ENCODE data around the gene THTPA. TPM values are rescaled to one million over a fixed set of nuclear protein-coding genes. Genes with fewer than 3 reads are reported as not detected.

Gene THTPA
- total and polyA plus RNA-seq, 2 of the 13 experiments (the other 11 are each of a cell fraction or from before 2014, with no cell fraction given), result 7.4 to 8.7 TPM

DNA sequence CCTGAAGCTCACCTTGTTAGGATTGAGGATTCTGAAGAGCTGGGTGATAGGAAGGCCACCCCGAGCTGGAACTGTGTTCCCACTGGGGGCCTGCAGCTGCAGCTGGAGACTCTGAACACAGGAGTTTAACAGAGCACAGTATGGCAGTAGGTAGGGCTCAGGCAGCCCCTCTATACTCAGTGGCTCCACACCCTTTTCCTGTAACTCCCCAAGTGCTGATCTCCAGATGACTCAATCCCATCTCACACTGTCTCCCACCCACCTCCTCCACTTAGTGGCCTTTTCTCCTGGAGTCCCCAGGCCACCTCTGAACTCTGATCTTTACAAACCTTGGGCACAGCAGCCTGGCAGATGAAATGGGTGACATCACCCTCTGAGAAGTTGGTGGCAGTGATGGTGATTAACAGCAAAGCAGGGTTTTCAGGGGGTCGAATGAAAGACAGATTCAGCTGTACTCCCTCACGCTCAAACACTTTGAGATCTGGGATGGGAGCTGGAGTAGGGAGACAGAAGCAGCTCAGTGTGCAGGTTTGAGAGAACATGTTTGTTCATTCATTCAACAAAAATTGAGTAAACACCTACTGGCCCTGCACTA, 4.0 kb downstream of the THTPA start (continued):
- TF ChIP-seq, protein P1, sequence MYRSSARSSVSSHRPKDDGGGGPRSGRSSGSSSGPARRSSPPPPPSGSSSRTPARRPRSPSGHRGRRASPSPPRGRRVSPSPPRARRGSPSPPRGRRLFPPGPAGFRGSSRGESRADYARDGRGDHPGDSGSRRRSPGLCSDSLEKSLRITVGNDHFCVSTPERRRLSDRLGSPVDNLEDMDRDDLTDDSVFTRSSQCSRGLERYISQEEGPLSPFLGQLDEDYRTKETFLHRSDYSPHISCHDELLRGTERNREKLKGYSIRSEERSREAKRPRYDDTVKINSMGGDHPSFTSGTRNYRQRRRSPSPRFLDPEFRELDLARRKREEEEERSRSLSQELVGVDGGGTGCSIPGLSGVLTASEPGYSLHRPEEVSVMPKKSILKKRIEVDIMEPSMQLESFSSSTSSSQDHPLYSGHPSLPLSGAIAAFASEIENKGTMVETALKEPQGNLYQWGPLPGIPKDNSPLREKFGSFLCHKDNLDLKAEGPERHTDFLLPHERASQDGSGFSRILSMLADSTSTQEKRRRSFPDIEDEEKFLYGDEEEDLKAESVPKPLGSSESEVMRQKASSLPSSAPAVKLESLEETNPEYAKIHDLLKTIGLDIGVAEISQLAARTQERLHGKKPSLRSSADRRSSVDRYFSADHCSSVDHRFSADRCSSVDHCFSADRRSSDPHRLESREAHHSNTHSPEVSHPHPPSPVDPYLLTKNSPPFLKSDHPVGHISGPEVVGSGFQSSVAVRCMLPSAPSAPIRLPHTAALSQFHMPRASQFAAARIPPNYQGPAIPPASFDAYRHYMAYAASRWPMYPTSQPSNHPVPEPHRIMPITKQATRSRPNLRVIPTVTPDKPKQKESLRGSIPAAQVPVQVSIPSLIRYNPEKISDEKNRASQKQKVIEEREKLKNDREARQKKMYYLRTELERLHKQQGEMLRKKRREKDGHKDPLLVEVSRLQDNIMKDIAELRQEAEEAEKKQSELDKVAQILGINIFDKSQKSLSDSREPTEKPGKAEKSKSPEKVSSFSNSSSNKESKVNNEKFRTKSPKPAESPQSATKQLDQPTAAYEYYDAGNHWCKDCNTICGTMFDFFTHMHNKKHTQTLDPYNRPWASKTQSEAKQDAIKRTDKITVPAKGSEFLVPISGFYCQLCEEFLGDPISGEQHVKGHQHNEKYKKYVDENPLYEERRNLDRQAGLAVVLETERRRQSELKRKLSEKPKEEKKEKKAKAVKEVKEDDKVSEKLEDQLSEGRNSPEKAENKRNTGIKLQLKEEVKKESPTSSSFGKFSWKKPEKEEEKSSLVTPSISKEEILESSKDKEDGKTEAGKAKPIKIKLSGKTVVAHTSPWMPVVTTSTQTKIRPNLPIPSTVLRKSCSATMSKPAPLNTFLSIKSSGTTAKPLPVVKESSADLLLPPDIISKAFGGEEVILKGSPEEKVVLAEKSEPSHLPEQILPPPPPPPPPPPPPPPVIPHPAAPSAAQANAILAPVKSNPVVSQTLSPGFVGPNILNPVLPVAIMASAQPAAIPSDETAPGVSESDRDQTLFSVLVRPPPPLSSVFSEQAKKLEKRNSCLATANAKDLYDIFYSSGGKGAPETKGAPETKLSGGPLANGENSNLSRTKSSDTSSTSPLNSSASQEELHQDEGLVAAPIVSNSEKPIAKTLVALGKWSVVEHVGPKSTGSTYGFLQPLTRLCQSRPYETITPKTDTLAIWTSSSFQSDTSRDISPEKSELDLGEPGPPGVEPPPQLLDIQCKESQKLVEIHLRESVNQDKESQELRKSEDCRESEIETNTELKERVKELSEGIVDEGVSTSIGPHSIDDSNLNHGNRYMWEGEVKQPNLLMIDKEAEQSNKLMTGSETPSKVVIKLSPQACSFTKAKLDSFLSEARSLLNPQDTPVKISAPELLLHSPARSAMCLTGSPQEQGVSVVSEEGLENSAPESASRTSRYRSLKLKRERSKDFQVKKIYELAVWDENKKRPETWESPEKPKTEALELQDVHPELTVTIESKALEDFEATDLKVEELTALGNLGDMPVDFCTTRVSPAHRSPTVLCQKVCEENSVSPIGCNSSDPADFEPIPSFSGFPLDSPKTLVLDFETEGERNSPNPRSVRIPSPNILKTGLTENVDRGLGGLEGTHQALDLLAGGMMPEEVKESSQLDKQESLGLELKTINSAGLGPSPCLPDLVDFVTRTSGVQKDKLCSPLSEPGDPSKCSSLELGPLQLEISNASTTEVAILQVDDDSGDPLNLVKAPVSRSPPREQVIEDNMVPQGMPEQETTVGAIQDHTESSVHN (CRISPR knock-in tag; IDR thresholded peaks at IDR 0.05), result peak; percentile 31; the same call in 1 of the 2 replicates
- TF ChIP-seq KLF16 (CRISPR knock-in tag; IDR thresholded peaks at IDR 0.05) (0 out of 4 replicates have a peak, but pooled peaks of 1 of the 2 experiments have one; percentile 69), ZBTB38 (CRISPR knock-in tag; IDR thresholded peaks at IDR 0.05) (0 out of 2 replicates have a peak, but pooled peaks have one; percentile 3), DNMT3B (CRISPR knock-in tag; conservative IDR thresholded peaks at IDR 0.05) (no peak), STAT5B (CRISPR knock-in tag; IDR thresholded peaks at IDR 0.05) (no peak), SPEN (CRISPR knock-in tag; IDR thresholded peaks at IDR 0.05; ENCODE audit: low read depth) (peak; percentile 20; the same call in 1 of the 2 replicates), HDAC1 (CRISPR knock-in tag; IDR thresholded peaks at IDR 0.05) (peak; percentile 34; the same call in 1 of the 2 replicates), KAT8 (CRISPR knock-in tag; IDR thresholded peaks at IDR 0.05) (no peak), TBX2 (CRISPR knock-in tag; IDR thresholded peaks at IDR 0.05; ENCODE audit: borderline replicate concordance) (no peak; the same call in 1 of the 2 replicates), ZHX1 (CRISPR knock-in tag; IDR thresholded peaks at IDR 0.05; ENCODE audit: low read depth) (no peak), CAMTA2 (CRISPR knock-in tag; IDR thresholded peaks at IDR 0.05; ENCODE audit: borderline replicate concordance) (no peak), HNRNPH1 (optimal IDR thresholded peaks at IDR 0.05; ENCODE audit: low read depth, low read length) (no peak), SMAD1 (CRISPR knock-in tag; IDR thresholded peaks at IDR 0.05; ENCODE audit: borderline replicate concordance, low read depth) (0 out of 2 replicates have a peak, but pooled peaks have one; percentile 73), GTF2F1 (IDR thresholded peaks at IDR 0.05; ENCODE audit: low read length) (no peak), POLR2G (IDR thresholded peaks at IDR 0.05; ENCODE audit: low read depth, low read length) (peak; percentile 47; the same call in 1 of the 2 replicates), ZNF558 (CRISPR knock-in tag; IDR thresholded peaks at IDR 0.05; ENCODE audit: borderline replicate concordance) (no peak)

Data from HepG2 (cell line).